Hepatic stellate cell (primary cell): ENCODE results near the gene NDUFAF7.
"Not testable (repeated sequence)": the region's sequence is repeated elsewhere in the genome, so short reads cannot be mapped to it uniquely, and the experiment has no call there.

Experiments
- DNase-seq: peaks from one replicate; pipeline ENCODE4 v3.0.0; 2011; ENCODE audit warnings: low spot score

Gene NDUFAF7

GRCh38 chr2:37215250-37215649 is 16.2 kb upstream of the NDUFAF7 start:
- no peak for DNase-seq

- DNase-seq = no peak
These were observed 12.4 kb upstream of the NDUFAF7 start for GRCh38 chr2:37219046-37219445.

- no peak for DNase-seq
These were observed 8.3 kb upstream of the NDUFAF7 start for GRCh38 chr2:37223131-37223530.

GRCh38 chr2:37224063-37224462 is 7.4 kb upstream of the NDUFAF7 start:
- no peak for DNase-seq

GRCh38 chr2:37225129-37225528 is 6.3 kb upstream of the NDUFAF7 start:
- DNase-seq = not testable (repeated sequence)

- DNase-seq = no peak
These were observed 4.6 kb upstream of the NDUFAF7 start for GRCh38 chr2:37226863-37227262.

- DNase-seq = no peak
These were observed 2.7 kb upstream of the NDUFAF7 start for GRCh38 chr2:37228788-37229187.

GRCh38 chr2:37230581-37230980 is 877 bp upstream of the NDUFAF7 start:
- DNase-seq = no peak

- DNase-seq = no peak
These were observed 874 bp downstream of the NDUFAF7 start for GRCh38 chr2:37232131-37232933.

GRCh38 chr2:37243435-37243834 is 12.0 kb downstream of the NDUFAF7 start:
- no peak for DNase-seq

GRCh38 chr2:37244017-37244416 is 12.6 kb downstream of the NDUFAF7 start:
- no peak for DNase-seq

GRCh38 chr2:37244755-37245154 is 13.3 kb downstream of the NDUFAF7 start:
- no peak for DNase-seq

GRCh38 chr2:37246205-37246604 is 14.7 kb downstream of the NDUFAF7 start:
- no peak for DNase-seq

GRCh38 chr2:37250869-37251740 is 19.6 kb downstream of the NDUFAF7 start:
- DNase-seq = no peak

- DNase-seq = no peak
These were observed 31.1 kb downstream of the NDUFAF7 start for GRCh38 chr2:37262522-37262921.

- no peak for DNase-seq
These were observed 32.4 kb downstream of the NDUFAF7 start for GRCh38 chr2:37263839-37264238.

- no peak for DNase-seq
These were observed 36.2 kb downstream of the NDUFAF7 start for GRCh38 chr2:37267685-37268084.

GRCh38 chr2:37268111-37268510 is 36.7 kb downstream of the NDUFAF7 start:
- DNase-seq = no peak

GRCh38 chr2:37271376-37272067 is 40.1 kb downstream of the NDUFAF7 start:
- no peak for DNase-seq

GRCh38 chr2:37274359-37274965 is 43.0 kb downstream of the NDUFAF7 start:
- DNase-seq = no peak

GRCh38 chr2:37276291-37276690 is 44.8 kb downstream of the NDUFAF7 start:
- DNase-seq = no peak

GRCh38 chr2:37281916-37282315 is 50.5 kb downstream of the NDUFAF7 start:
- DNase-seq = no peak
